Heart right ventricle (tissue), 16 donors: ENCODE results near the gene FAM120A. TPM values are rescaled to one million over a fixed set of nuclear protein-coding genes. Genes with fewer than 3 reads are reported as not detected.
A peak's percentile ranks its signal among the peaks of the same experiment; 100 is the strongest.

ENCODE experiments used
- ATAC-seq, 8 donors: fragments of 200-7000 bp; cut with Tn5 transposase; one replicate each; pipeline ENCODE4 v1.9.1; 2020; ENCODE audit warnings: mild to moderate bottlenecking in 8 of 8, moderate library complexity in 8 of 8, moderate number of reproducible peaks in 1 of 8
- DNase-seq, 2 donors: peaks; one replicate each; pipeline ENCODE4 v3.0.0-alpha.2; 2020
- H3K27ac ChIP-seq, 10 donors: fragments of 200-600 bp; sonication (generic) in 2 of 10; one replicate each; pipeline versions ENCODE4 v1.5.0 to v1.8.0; 2020 to 2022; ENCODE audit warnings: mild to moderate bottlenecking in 3 of 10
- H3K27me3 ChIP-seq, 7 donors: fragments of 200-600 bp; one replicate each; pipeline ENCODE4 v1.8.0; 2021 to 2022; ENCODE audit warnings: mild to moderate bottlenecking in 2 of 7
- H3K36me3 ChIP-seq, 9 donors: fragments of 200-600 bp; sonication (generic) in 1 of 9; one replicate each; pipeline versions ENCODE4 v1.5.0 to v1.8.0; 2020 to 2022; ENCODE audit warnings: mild to moderate bottlenecking in 2 of 9
- H3K4me1 ChIP-seq, 9 donors: fragments of 200-600 bp; sonication (generic) in 1 of 9; one replicate each; pipeline versions ENCODE4 v1.5.0 to v1.8.0; 2020 to 2022; ENCODE audit warnings: mild to moderate bottlenecking in 4 of 9
- H3K4me3 ChIP-seq, 10 donors: fragments of 200-600 bp; sonication (generic) in 2 of 10; one replicate each; pipeline versions ENCODE4 v1.5.0 to v1.8.0; 2020 to 2022; ENCODE audit warnings: mild to moderate bottlenecking in 7 of 10, moderate library complexity in 2 of 10
- H3K9me3 ChIP-seq, 11 donors: fragments of 200-600 bp in 10 of 11; sonication (generic) in 2 of 11; one replicate each; pipeline versions ENCODE4 v1.5.0 to v1.8.0; 2013 to 2022; ENCODE audit warnings: mild to moderate bottlenecking in 2 of 11, control low read depth in 1 of 11, moderate library complexity in 1 of 11
- CTCF ChIP-seq, 9 donors: fragments of 200-600 bp; sonication (generic) in 2 of 9; IDR thresholded peaks; one replicate each; pipeline versions ENCODE4 v1.5.0 to v1.8.0; 2021 to 2022; ENCODE audit warnings: antibody characterized with exemption in 9 of 9, mild to moderate bottlenecking in 5 of 9, moderate library complexity in 1 of 9
- WGBS, 2 donors: extraction: QIAGEN DNeasy Blood & Tissue Kit; methylation state at CpG; one replicate each; pipeline ENCODE4 v1.1.7; 2013; ENCODE audit warnings: inconsistent platforms in 1 of 2; 5-methylcytosine and 5-hydroxymethylcytosine counted together
- intact Hi-C, 10 donors: fragments of 100-400 bp; cut with DNase I; formaldehyde crosslinking; loops; one replicate each; pipeline versions ENCODE4 v1.11.1 to v1.14.2; 2022
- polyA plus RNA-seq, 2 donors: library from polyadenylated mRNA; stranded (reverse); fragments of 200-250 nt; gene quantifications; one replicate each; pipeline ENCODE4 v1.2.3, GENCODE V29; 2013
- total RNA-seq, 10 donors: library from RNA; stranded (reverse); fragmentation: NEBNext Ultra II Directional in 3 of 10; extraction: Animal tissue kit (Norgen Biotek cat#: 25700) in 3 of 10; gene quantifications; one replicate each; pipeline versions ENCODE4 v1.2.1 to v1.2.4, GENCODE V29; 2021 to 2023
- donor health status: Arrhythmogenic right ventricular cardiomyopathy.
- donor health status: ischemic (EF 13 %, LVEDD 7.1; RV severe dilation, severe dysfunction).
- donor health status: healthy with polysubstance abuse.
- donor health status: DM: no; HTN: yes; CAD: no.
- donor health status: DM: no; HTN: no; CAD: no.
- donor health status: ischemic (EF 25% LVEDD 6.9; RV normal size, moderate dysfunction).
- donor health status: ischemic (EF 25% LVEDD 5.7; RV mildly dilated, moderate dysfunction).
- donor health status: healthy.
- donor health status: DM: yes; HTN: yes; CAD: no.
- donor health status: Ischemic cardiomyopathy.
- donor health status: ischemic (EF 35%, LVEDD 5.7; RV mildly dilated, moderate dysfunction).
- donor health status: nonischemic (EF 11% LVEDD 7.7; RV severe dilation, severe dysfunction).
- donor health status: DM: yes; HTN: yes; CAD: no.
- donor health status: PGD.
- donor health status: ischemic (EF 29% LVEDD 5.4; RV normal size, mild dysfunction).
- donor health status: nonischemic (EF 23%, LVEDD 6.1; RV moderate dilation, normal function).

Gene FAM120A
- total and polyA plus RNA-seq, 12 donors, result 42.2 to 126 (median 104) TPM

GRCh38 chr9:93587284-93587650 is 135.8 kb downstream of the FAM120A start:
- Histone ChIP-seq H3K4me1 (peaks cover 17 to 79% (median 56%) of the 10 kb centered on the region in 9 donors), H3K27ac (no peak overlapping the region), H3K9me3 (peaks cover 0 to 11% (median 0%) of the 10 kb centered on the region in 11 donors), H3K36me3 (no peaks in the 10 kb centered on the region), H3K27me3 (no peaks in the 10 kb centered on the region), H3K4me3 (no peak overlapping the region)
- intact Hi-C loops, result no loop called here
- no peak for TF ChIP-seq CTCF (IDR thresholded peaks at IDR 0.05)
- WGBS, 2 donors, result 95 to 96% methylated on average over 7 of the region's 7 CpGs
- DNase-seq (no peak), ATAC-seq (peak in 1 of 8 donors; percentile 20)

GRCh38 chr9:93587651-93588347 is 136.3 kb downstream of the FAM120A start:
- Histone ChIP-seq H3K36me3 (no peaks in the 10 kb centered on the region), H3K4me1 (peaks cover 16 to 79% (median 52%) of the 10 kb centered on the region in 9 donors), H3K4me3 (no peak overlapping the region), H3K27me3 (no peaks in the 10 kb centered on the region), H3K9me3 (peaks cover 0 to 11% (median 0%) of the 10 kb centered on the region in 11 donors), H3K27ac (no peak overlapping the region)
- peak in 6 of 9 donors; percentile 13 to 30 (median 20) for TF ChIP-seq CTCF (IDR thresholded peaks at IDR 0.05)
- ATAC-seq, result peak in 4 of 8 donors; percentile 19 to 26 (median 24)
- no peak for DNase-seq
- intact Hi-C loops, result no loop called here
- WGBS, 2 donors, result 90% methylated on average over 11 of the region's 11 CpGs

GRCh38 chr9:93588641-93589609 is 137.4 kb downstream of the FAM120A start:
- TF ChIP-seq CTCF (IDR thresholded peaks at IDR 0.05), result no peak
- Histone ChIP-seq H3K27ac (no peak overlapping the region), H3K4me1 (peaks cover 16 to 89% (median 61%) of the 10 kb centered on the region in 9 donors), H3K9me3 (peaks cover 0 to 10% (median 0%) of the 10 kb centered on the region in 11 donors), H3K36me3 (no peaks in the 10 kb centered on the region), H3K4me3 (no peak overlapping the region), H3K27me3 (no peaks in the 10 kb centered on the region)
- WGBS, 2 donors, result 81 to 83% methylated on average over 12 of the region's 12 CpGs
- intact Hi-C loops, result no loop called here
- no peak for ATAC-seq
- DNase-seq, result no peak

- no peaks in the 10 kb centered on the region for H3K27me3 ChIP-seq
- 30 to 34% methylated on average over 8 of the region's 8 CpGs for WGBS, 2 donors
- no peak for DNase-seq
- H3K4me1 ChIP-seq, result peaks cover 24 to 96% (median 67%) of the 10 kb centered on the region in 9 donors
- peak in 1 of 8 donors; percentile 14 for ATAC-seq
- H3K9me3 ChIP-seq, result peaks cover 0 to 3% (median 0%) of the 10 kb centered on the region in 11 donors
- no peak overlapping the region for H3K27ac ChIP-seq
- TF ChIP-seq CTCF (IDR thresholded peaks at IDR 0.05), result no peak
- H3K36me3 ChIP-seq, result no peaks in the 10 kb centered on the region
- intact Hi-C loops, result loop anchor here in 2 of 10 donors (1.0 to 10.0 kb wide), 2 partner anchors 30 to 65 kb away; no protein-coding TSS in a partner anchor
- no peak overlapping the region for H3K4me3 ChIP-seq
Observed at GRCh38 chr9:93589688-93590087, 138.2 kb downstream of the FAM120A start.
